Measurements from ENCODE around the gene PIAS2. TPM values are rescaled to one million over a fixed set of nuclear protein-coding genes. Genes with fewer than 3 reads are reported as not detected.

The PIAS2 gene
- total and polyA plus RNA-seq, 2 of the 13 experiments (the other 11 are each of a cell fraction or from before 2014, with no cell fraction given): 12.2 to 12.7 TPM

GRCh38 chr18:46764586-46764985, 152.7 kb downstream of the PIAS2 start:
- in situ Hi-C loops (cut with HindIII; ENCODE audit: extremely low pct_ligation_motif_present, low pct_unique_long_range_greater_than_20kb): no loop called here
- WGBS (ENCODE audit: low lambda C conversion rate): 55% methylated on average over 2 of the region's 2 CpGs
- no peak for FAIRE-seq
- no peaks in the 10 kb centered on the region for H4K20me1 ChIP-seq (ENCODE audit: insufficient read depth, low read length)
- intact Hi-C loops (cut with micrococcal nuclease; ENCODE audit: unreplicated experiment): no loop called here
- no peak overlapping the region for H3K4me3 ChIP-seq (replicated peaks in 1 of 3; ENCODE audit: insufficient read depth in 1 of 3, low read depth in 2 of 3, low read length in 3 of 3)
- ATAC-seq: no peak
- DNase-seq (ENCODE audit: low spot score): no peak
- CTCF ChIA-PET (ENCODE audit: low intra/inter-chr PET ratio, low total read pairs): no interaction called here
- H3K27me3 ChIP-seq (ENCODE audit: control insufficient read depth in 1 of 2, insufficient read depth in 2 of 2, low read length in 2 of 2): peaks cover 3 to 10% of the 10 kb centered on the region in 2 experiments; a peak in 2 of 5 replicates
- BruUV-seq (replicated peaks): no TSS peak
- H3K9me3 ChIP-seq (ENCODE audit: low read length): no peaks in the 10 kb centered on the region
- no peak overlapping the region for H3K9ac ChIP-seq (ENCODE audit: insufficient read depth, low read depth, low read length)
- POLR2A ChIA-PET: no interaction called here
- H2AFZ ChIP-seq (ENCODE audit: low read length): no peak overlapping the region
- no peak overlapping the region for H3K4me2 ChIP-seq (ENCODE audit: low read depth, low read length)
- H3K36me3 ChIP-seq (replicated peaks in 1 of 2; ENCODE audit: control insufficient read depth in 1 of 2, insufficient read depth in 2 of 2, low read length in 2 of 2): no peaks in the 10 kb centered on the region
- no peak overlapping the region for H3K27ac ChIP-seq (ENCODE audit: extremely low read length, insufficient read depth, low read length)
- no peaks in the 10 kb centered on the region for H3K79me2 ChIP-seq (ENCODE audit: insufficient read depth, low read length)
- no peaks in the 10 kb centered on the region for H3K4me1 ChIP-seq (ENCODE audit: insufficient read depth, low read length)
- no peak for TF ChIP-seq MTA1 (CRISPR knock-in tag; IDR thresholded peaks at IDR 0.05; ENCODE audit: borderline replicate concordance)
- TF ChIP-seq NFYC (CRISPR knock-in tag; IDR thresholded peaks at IDR 0.05): no peak
- no peak for TF ChIP-seq TRAFD1 (CRISPR knock-in tag; IDR thresholded peaks at IDR 0.05; ENCODE audit: borderline replicate concordance)
- no peak for TF ChIP-seq KLF9 (CRISPR knock-in tag; IDR thresholded peaks at IDR 0.05; ENCODE audit: low read depth)
- TF ChIP-seq NFKBIZ (CRISPR knock-in tag; IDR thresholded peaks at IDR 0.05): no peak
- no peak for TF ChIP-seq POLR2A (IDR thresholded peaks at IDR 0.05; ENCODE audit: insufficient read depth in 1 of 2, low read depth in 2 of 2, low read length in 2 of 2)

GRCh38 chr18:46761059-46761769, 156.1 kb downstream of the PIAS2 start:
- Histone ChIP-seq H4K20me1 (ENCODE audit: insufficient read depth, low read length) (no peaks in the 10 kb centered on the region), H3K27me3 (ENCODE audit: control insufficient read depth in 1 of 2, insufficient read depth in 2 of 2, low read length in 2 of 2) (peaks cover 5 to 27% of the 10 kb centered on the region in 2 experiments; a peak in 4 of 5 replicates), H3K4me2 (ENCODE audit: low read depth, low read length) (no peak overlapping the region), H3K9me3 (ENCODE audit: low read length) (no peaks in the 10 kb centered on the region), H3K27ac (ENCODE audit: extremely low read length, insufficient read depth, low read length) (no peak overlapping the region), H2AFZ (ENCODE audit: low read length) (no peak overlapping the region), H3K9ac (ENCODE audit: insufficient read depth, low read depth, low read length) (no peak overlapping the region), H3K79me2 (ENCODE audit: insufficient read depth, low read length) (no peaks in the 10 kb centered on the region), H3K4me1 (ENCODE audit: insufficient read depth, low read length) (no peaks in the 10 kb centered on the region), H3K36me3 (replicated peaks in 1 of 2; ENCODE audit: control insufficient read depth in 1 of 2, insufficient read depth in 2 of 2, low read length in 2 of 2) (no peaks in the 10 kb centered on the region), H3K4me3 (replicated peaks in 1 of 3; ENCODE audit: insufficient read depth in 1 of 3, low read depth in 2 of 3, low read length in 3 of 3) (no peak overlapping the region)
- POLR2A ChIA-PET: no interaction called here
- BruUV-seq (replicated peaks): no TSS peak
- 0% methylated on average over 2 of the region's 2 CpGs for WGBS (ENCODE audit: low lambda C conversion rate)
- DNase-seq (ENCODE audit: low spot score) (no peak), ATAC-seq (no peak), FAIRE-seq (no peak)
- intact Hi-C loops (cut with micrococcal nuclease; ENCODE audit: unreplicated experiment) (no loop called here), in situ Hi-C loops (cut with HindIII; ENCODE audit: extremely low pct_ligation_motif_present, low pct_unique_long_range_greater_than_20kb) (no loop called here)
- CTCF ChIA-PET (ENCODE audit: low intra/inter-chr PET ratio, low total read pairs): no interaction called here
- TF ChIP-seq HES4 (CRISPR knock-in tag; IDR thresholded peaks at IDR 0.05; ENCODE audit: borderline replicate concordance): no peak
- TF ChIP-seq IKZF4 (CRISPR knock-in tag; IDR thresholded peaks at IDR 0.05; ENCODE audit: borderline replicate concordance, low read depth, not compliant biosample characterization): no peak
- TF ChIP-seq, protein P1, sequence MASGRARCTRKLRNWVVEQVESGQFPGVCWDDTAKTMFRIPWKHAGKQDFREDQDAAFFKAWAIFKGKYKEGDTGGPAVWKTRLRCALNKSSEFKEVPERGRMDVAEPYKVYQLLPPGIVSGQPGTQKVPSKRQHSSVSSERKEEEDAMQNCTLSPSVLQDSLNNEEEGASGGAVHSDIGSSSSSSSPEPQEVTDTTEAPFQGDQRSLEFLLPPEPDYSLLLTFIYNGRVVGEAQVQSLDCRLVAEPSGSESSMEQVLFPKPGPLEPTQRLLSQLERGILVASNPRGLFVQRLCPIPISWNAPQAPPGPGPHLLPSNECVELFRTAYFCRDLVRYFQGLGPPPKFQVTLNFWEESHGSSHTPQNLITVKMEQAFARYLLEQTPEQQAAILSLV (CRISPR knock-in tag; IDR thresholded peaks at IDR 0.05; ENCODE audit: borderline replicate concordance): no peak
- TF ChIP-seq HNRNPLL (IDR thresholded peaks at IDR 0.05; ENCODE audit: low read depth, low read length, poor library complexity, severe bottlenecking): no peak
- no peak for TF ChIP-seq ZNF878 (CRISPR knock-in tag; IDR thresholded peaks at IDR 0.05)
- TF ChIP-seq, protein P2, sequence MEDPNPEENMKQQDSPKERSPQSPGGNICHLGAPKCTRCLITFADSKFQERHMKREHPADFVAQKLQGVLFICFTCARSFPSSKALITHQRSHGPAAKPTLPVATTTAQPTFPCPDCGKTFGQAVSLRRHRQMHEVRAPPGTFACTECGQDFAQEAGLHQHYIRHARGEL (CRISPR knock-in tag; IDR thresholded peaks at IDR 0.05): no peak
